Erythroblast (primary cell): Measurements from ENCODE around the gene RAD51B.

Experiments
- GATA1 ChIP-seq: IDR thresholded peaks from 2 replicates; pipeline ENCODE4 v1.6.1; 2011; ENCODE audit warnings: low read depth, mild to moderate bottlenecking, control low read depth, low read length, moderate library complexity
- POLR2A ChIP-seq: IDR thresholded peaks from 2 replicates; pipeline ENCODE4 v1.6.1; 2011; ENCODE audit warnings: mild to moderate bottlenecking, low read length

DNA sequence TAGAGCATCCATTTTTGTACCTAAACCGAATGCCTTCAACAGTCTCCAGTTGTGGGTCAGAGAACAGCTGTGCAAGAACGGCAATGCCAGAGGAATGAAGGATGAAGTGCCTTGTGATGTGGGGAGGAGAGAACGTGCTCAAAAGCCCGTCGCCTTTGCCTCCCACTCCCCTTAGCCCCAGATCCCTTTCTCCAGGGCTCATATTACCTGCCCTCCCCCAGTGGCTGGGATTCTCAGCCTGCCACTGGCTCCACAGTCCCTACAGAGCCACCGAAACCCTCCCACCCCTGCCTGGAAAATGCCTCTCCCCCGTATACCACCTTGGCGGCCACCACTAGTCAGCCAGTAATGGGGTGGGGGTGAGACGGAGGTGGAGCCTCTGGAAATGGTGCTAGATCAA, 814.8 kb downstream of the RAD51B start:
- TF ChIP-seq POLR2A = no peak
- no peak for TF ChIP-seq GATA1
